ENCODE data around the gene GPR171.

The GPR171 gene

DNA sequence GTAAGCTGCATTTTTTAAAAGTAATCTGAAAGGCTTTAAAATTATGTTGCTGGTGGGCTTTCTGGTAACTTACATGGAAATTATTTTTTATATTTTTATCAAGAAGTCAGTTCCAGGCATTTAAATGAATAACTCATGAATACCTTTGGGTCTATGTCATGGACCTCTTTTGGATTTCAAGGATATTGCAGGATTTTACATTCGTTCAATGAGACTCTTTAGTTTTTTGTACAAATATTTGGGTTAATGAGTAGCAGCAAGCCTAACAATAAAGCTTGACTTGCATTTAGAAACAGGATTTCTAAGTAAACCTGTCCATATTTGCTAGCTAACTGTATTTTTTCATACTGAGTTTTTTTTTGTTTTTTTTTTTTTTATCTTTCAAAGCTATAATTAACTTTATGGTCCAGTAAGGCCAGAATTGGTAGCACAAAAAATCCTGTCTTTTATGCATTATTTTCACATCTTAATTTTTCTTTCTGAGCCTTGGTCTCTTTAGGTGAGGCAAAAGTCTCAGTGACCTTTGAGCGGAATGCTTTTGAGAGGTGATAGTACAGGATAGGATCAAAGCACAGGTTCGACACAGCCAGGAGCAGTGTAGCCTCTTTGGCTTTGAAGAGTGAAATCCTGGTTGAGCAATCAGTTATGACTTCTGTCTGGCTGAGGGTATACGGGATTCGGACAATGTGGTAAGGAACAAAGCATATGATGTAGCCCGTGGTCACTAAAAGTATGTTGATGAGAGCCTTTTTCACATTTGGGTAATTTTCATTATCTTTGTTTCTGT is 4.8 kb downstream of the GPR171 start:
- no peak overlapping the region for H3K9ac ChIP-seq (ENCODE audit: low read length in 2 of 2)
- H3K36me3 ChIP-seq (ENCODE audit: control insufficient read depth in 2 of 2, insufficient read depth in 2 of 2, low read length in 2 of 2), result no peaks in the 10 kb centered on the region
- H3K27me3 ChIP-seq (ENCODE audit: control insufficient read depth in 1 of 2, insufficient read depth in 2 of 2, low read length in 2 of 2), result no peaks in the 10 kb centered on the region
- no peak overlapping the region for H3K4me3 ChIP-seq (ENCODE audit: low read length in 2 of 2)
- H3K9me3 ChIP-seq (ENCODE audit: control insufficient read depth in 2 of 2, low read length in 2 of 2), result no peaks in the 10 kb centered on the region
- no peaks in the 10 kb centered on the region for H3K4me1 ChIP-seq (ENCODE audit: control insufficient read depth, insufficient read depth, low read length)
- H3K27ac ChIP-seq (ENCODE audit: low read length), result no peak overlapping the region

GRCh38 chr3:151197228-151197627 is 5.8 kb downstream of the GPR171 start:
- H3K4me1 ChIP-seq (ENCODE audit: control insufficient read depth, insufficient read depth, low read length), result no peaks in the 10 kb centered on the region
- no peak overlapping the region for H3K27ac ChIP-seq (ENCODE audit: low read length)
- H3K27me3 ChIP-seq (ENCODE audit: control insufficient read depth in 1 of 2, insufficient read depth in 2 of 2, low read length in 2 of 2), result no peaks in the 10 kb centered on the region
- no peak overlapping the region for H3K4me3 ChIP-seq (ENCODE audit: low read length in 2 of 2)
- no peaks in the 10 kb centered on the region for H3K9me3 ChIP-seq (ENCODE audit: control insufficient read depth in 2 of 2, low read length in 2 of 2)
- H3K9ac ChIP-seq (ENCODE audit: low read length in 2 of 2), result no peak overlapping the region
- no peaks in the 10 kb centered on the region for H3K36me3 ChIP-seq (ENCODE audit: control insufficient read depth in 2 of 2, insufficient read depth in 2 of 2, low read length in 2 of 2)

DNA sequence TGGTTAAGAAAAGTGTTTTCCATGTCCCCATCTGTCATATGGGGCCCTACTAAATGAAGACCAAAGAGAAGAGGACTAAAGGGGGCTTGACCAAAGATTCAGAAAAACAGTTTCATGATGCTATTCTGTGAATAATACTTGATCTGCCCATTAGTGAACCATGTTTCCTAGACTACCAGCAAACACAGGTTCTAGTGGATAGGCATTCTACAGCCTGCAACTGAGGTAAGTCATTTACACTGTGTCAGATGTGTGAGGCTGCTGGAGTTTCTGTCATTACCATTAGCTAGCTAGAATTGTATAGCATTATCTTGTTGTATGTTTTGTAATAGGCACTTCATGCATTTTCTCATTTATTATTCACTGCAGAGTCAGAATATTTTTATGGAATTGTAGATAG is 6.6 kb downstream of the GPR171 start:
- H3K27ac ChIP-seq (ENCODE audit: low read length), result no peak overlapping the region
- H3K9ac ChIP-seq (ENCODE audit: low read length in 2 of 2), result no peak overlapping the region
- no peak overlapping the region for H3K4me3 ChIP-seq (ENCODE audit: low read length in 2 of 2)
- H3K27me3 ChIP-seq (ENCODE audit: control insufficient read depth in 1 of 2, insufficient read depth in 2 of 2, low read length in 2 of 2), result no peaks in the 10 kb centered on the region
- no peaks in the 10 kb centered on the region for H3K4me1 ChIP-seq (ENCODE audit: control insufficient read depth, insufficient read depth, low read length)
- no peaks in the 10 kb centered on the region for H3K36me3 ChIP-seq (ENCODE audit: control insufficient read depth in 2 of 2, insufficient read depth in 2 of 2, low read length in 2 of 2)
- no peaks in the 10 kb centered on the region for H3K9me3 ChIP-seq (ENCODE audit: control insufficient read depth in 2 of 2, low read length in 2 of 2)

GRCh38 chr3:151195826-151196225 is 7.2 kb downstream of the GPR171 start:
- H3K4me3 ChIP-seq (ENCODE audit: low read length in 2 of 2), result no peak overlapping the region
- no peaks in the 10 kb centered on the region for H3K36me3 ChIP-seq (ENCODE audit: control insufficient read depth in 2 of 2, insufficient read depth in 2 of 2, low read length in 2 of 2)
- no peak overlapping the region for H3K27ac ChIP-seq (ENCODE audit: low read length)
- H3K9me3 ChIP-seq (ENCODE audit: control insufficient read depth in 2 of 2, low read length in 2 of 2), result no peaks in the 10 kb centered on the region
- H3K27me3 ChIP-seq (ENCODE audit: control insufficient read depth in 1 of 2, insufficient read depth in 2 of 2, low read length in 2 of 2), result no peaks in the 10 kb centered on the region
- H3K4me1 ChIP-seq (ENCODE audit: control insufficient read depth, insufficient read depth, low read length), result no peaks in the 10 kb centered on the region
- H3K9ac ChIP-seq (ENCODE audit: low read length in 2 of 2), result no peak overlapping the region

- Histone ChIP-seq H3K9ac (ENCODE audit: low read length in 2 of 2) (no peak overlapping the region), H3K36me3 (ENCODE audit: control insufficient read depth in 2 of 2, insufficient read depth in 2 of 2, low read length in 2 of 2) (peaks cover 0 to 2% of the 10 kb centered on the region in 2 donors), H3K4me3 (ENCODE audit: low read length in 2 of 2) (no peak overlapping the region), H3K27me3 (ENCODE audit: control insufficient read depth in 1 of 2, insufficient read depth in 2 of 2, low read length in 2 of 2) (no peaks in the 10 kb centered on the region), H3K27ac (ENCODE audit: low read length) (no peak overlapping the region), H3K9me3 (ENCODE audit: control insufficient read depth in 2 of 2, low read length in 2 of 2) (no peaks in the 10 kb centered on the region), H3K4me1 (ENCODE audit: control insufficient read depth, insufficient read depth, low read length) (no peaks in the 10 kb centered on the region)
Observed at GRCh38 chr3:151192545-151192944, 10.5 kb downstream of the GPR171 start.

DNA sequence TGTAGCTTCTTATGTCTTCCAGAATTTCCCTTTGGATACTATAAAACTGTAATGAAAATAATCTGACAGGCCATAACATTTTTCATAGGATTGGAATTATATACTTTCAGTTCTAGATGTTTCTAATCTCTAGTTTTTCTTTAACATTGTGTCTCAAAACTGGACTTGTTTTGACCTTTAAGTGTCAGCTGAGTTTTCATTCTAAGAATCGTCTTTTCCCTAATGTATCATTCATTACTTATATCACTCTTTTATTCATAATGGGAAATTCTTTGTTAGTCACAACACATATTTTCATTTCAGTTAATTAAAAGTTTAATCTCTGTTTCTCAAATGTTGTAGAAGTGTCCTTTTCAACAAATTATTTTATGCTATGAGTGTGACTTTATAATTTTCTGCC is 11.9 kb downstream of the GPR171 start:
- H3K9ac ChIP-seq (ENCODE audit: low read length in 2 of 2), result no peak overlapping the region
- no peaks in the 10 kb centered on the region for H3K4me1 ChIP-seq (ENCODE audit: control insufficient read depth, insufficient read depth, low read length)
- H3K9me3 ChIP-seq (ENCODE audit: control insufficient read depth in 2 of 2, low read length in 2 of 2), result no peaks in the 10 kb centered on the region
- no peaks in the 10 kb centered on the region for H3K27me3 ChIP-seq (ENCODE audit: control insufficient read depth in 1 of 2, insufficient read depth in 2 of 2, low read length in 2 of 2)
- H3K36me3 ChIP-seq (ENCODE audit: control insufficient read depth in 2 of 2, insufficient read depth in 2 of 2, low read length in 2 of 2), result peaks cover 0 to 2% of the 10 kb centered on the region in 2 donors
- H3K27ac ChIP-seq (ENCODE audit: low read length), result no peak overlapping the region
- H3K4me3 ChIP-seq (ENCODE audit: low read length in 2 of 2), result no peak overlapping the region

- no peak overlapping the region for H3K9ac ChIP-seq (ENCODE audit: low read length in 2 of 2)
- H3K9me3 ChIP-seq (ENCODE audit: control insufficient read depth in 2 of 2, low read length in 2 of 2), result no peaks in the 10 kb centered on the region
- no peak overlapping the region for H3K4me3 ChIP-seq (ENCODE audit: low read length in 2 of 2)
- H3K27me3 ChIP-seq (ENCODE audit: control insufficient read depth in 1 of 2, insufficient read depth in 2 of 2, low read length in 2 of 2), result no peaks in the 10 kb centered on the region
- H3K27ac ChIP-seq (ENCODE audit: low read length), result no peak overlapping the region
- H3K4me1 ChIP-seq (ENCODE audit: control insufficient read depth, insufficient read depth, low read length), result no peaks in the 10 kb centered on the region
- no peaks in the 10 kb centered on the region for H3K36me3 ChIP-seq (ENCODE audit: control insufficient read depth in 2 of 2, insufficient read depth in 2 of 2, low read length in 2 of 2)
Observed at GRCh38 chr3:151183265-151183671, 19.7 kb downstream of the GPR171 start.

DNA sequence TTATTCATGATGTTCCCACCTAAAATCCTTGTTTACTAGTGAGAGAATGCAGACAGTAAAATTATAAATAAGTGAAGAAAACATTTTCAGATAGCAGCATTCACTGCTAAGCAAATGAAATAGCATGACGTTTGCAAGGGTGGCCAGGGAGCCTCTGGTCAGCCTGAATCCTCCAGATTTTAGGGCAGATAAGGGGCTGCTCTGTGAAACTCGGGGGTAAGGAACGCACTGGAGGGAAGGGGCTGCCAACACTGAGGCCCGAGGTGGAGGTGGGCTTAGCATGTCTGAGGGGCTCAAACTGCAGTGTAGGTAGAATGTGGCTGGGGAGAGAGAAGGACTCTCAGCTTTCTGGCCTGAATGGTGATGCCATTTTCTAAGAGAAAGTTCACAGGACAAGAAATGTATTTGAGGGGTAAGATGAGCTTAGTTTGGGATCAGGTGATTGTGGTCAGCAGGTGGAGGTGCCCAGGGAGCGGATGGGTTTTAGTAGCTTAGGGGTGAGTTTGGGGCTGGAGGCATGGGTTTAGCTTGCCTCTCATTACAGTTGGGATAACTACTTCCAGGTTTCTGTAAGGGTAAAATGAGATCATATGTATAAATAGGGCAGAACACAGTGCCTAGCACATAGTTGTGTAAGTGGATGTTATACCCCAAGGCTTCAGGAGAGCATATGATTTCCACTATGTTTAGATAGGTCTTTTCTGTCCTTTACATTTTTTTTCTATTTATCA is 20.5 kb downstream of the GPR171 start:
- Histone ChIP-seq H3K27me3 (ENCODE audit: control insufficient read depth in 1 of 2, insufficient read depth in 2 of 2, low read length in 2 of 2) (no peaks in the 10 kb centered on the region), H3K4me3 (ENCODE audit: low read length in 2 of 2) (no peak overlapping the region), H3K27ac (ENCODE audit: low read length) (no peak overlapping the region), H3K4me1 (ENCODE audit: control insufficient read depth, insufficient read depth, low read length) (no peaks in the 10 kb centered on the region), H3K9me3 (ENCODE audit: control insufficient read depth in 2 of 2, low read length in 2 of 2) (no peaks in the 10 kb centered on the region), H3K9ac (ENCODE audit: low read length in 2 of 2) (no peak overlapping the region), H3K36me3 (ENCODE audit: control insufficient read depth in 2 of 2, insufficient read depth in 2 of 2, low read length in 2 of 2) (no peaks in the 10 kb centered on the region)

DNA sequence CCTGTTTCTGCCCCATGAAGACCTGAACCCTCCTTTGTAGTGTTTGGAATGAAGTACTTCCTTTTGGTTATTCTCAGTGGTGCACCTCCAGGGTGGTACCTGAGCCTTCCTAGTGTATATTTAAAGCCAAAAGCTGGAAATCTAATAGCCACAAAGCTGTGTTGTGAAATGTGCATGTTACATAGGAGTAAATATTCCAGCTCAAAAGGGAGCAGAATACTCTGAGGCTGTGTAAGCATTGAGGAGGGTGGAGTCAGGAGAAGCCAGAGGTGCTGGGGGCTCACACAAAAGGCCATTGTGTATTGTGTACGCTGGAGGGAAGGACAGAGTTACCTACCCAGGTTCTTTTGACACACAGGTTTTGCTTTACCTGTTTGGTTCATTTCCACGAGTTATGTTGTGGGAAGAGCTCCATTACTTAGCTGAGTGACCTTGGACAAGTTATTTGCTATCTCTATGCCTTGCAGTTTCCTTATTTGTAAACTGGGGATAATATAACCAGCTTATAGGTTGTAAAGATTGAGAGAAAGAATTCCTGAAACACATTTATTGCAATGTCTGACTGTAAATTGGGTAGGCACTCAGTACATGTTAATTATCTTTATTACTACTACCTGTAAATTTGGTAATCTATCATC is 24.7 kb downstream of the GPR171 start:
- no peak overlapping the region for H3K9ac ChIP-seq (ENCODE audit: low read length in 2 of 2)
- no peaks in the 10 kb centered on the region for H3K36me3 ChIP-seq (ENCODE audit: control insufficient read depth in 2 of 2, insufficient read depth in 2 of 2, low read length in 2 of 2)
- no peaks in the 10 kb centered on the region for H3K4me1 ChIP-seq (ENCODE audit: control insufficient read depth, insufficient read depth, low read length)
- no peak overlapping the region for H3K27ac ChIP-seq (ENCODE audit: low read length)
- H3K9me3 ChIP-seq (ENCODE audit: control insufficient read depth in 2 of 2, low read length in 2 of 2), result no peaks in the 10 kb centered on the region
- no peaks in the 10 kb centered on the region for H3K27me3 ChIP-seq (ENCODE audit: control insufficient read depth in 1 of 2, insufficient read depth in 2 of 2, low read length in 2 of 2)
- H3K4me3 ChIP-seq (ENCODE audit: low read length in 2 of 2), result no peak overlapping the region

DNA sequence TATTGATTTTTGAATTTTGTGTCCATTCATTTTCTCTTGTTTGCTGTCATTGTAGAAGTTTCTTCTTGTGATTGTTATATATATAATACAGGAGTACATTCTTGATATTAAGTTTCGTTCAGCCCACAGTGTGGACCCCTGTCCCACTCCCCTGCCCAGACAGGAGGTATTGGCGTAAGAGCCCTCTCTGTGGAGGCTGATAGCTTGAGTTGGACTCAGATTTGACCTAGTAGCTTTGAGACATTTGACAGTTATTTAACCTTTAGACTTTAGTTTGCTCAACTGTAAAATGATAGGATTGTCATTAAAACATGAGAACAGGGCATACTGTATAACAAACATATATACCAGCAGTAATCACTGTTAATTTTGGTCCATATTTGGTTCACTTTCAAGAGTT is 27.1 kb downstream of the GPR171 start:
- Histone ChIP-seq H3K4me3 (ENCODE audit: low read length in 2 of 2) (no peak overlapping the region), H3K36me3 (ENCODE audit: control insufficient read depth in 2 of 2, insufficient read depth in 2 of 2, low read length in 2 of 2) (no peaks in the 10 kb centered on the region), H3K27ac (ENCODE audit: low read length) (no peak overlapping the region), H3K9ac (ENCODE audit: low read length in 2 of 2) (no peak overlapping the region), H3K27me3 (ENCODE audit: control insufficient read depth in 1 of 2, insufficient read depth in 2 of 2, low read length in 2 of 2) (no peaks in the 10 kb centered on the region), H3K4me1 (ENCODE audit: control insufficient read depth, insufficient read depth, low read length) (no peaks in the 10 kb centered on the region), H3K9me3 (ENCODE audit: control insufficient read depth in 2 of 2, low read length in 2 of 2) (no peaks in the 10 kb centered on the region)

GRCh38 chr3:151174351-151174750 is 28.7 kb downstream of the GPR171 start:
- H3K9me3 ChIP-seq (ENCODE audit: control insufficient read depth in 2 of 2, low read length in 2 of 2), result no peaks in the 10 kb centered on the region
- H3K9ac ChIP-seq (ENCODE audit: low read length in 2 of 2), result no peak overlapping the region
- H3K36me3 ChIP-seq (ENCODE audit: control insufficient read depth in 2 of 2, insufficient read depth in 2 of 2, low read length in 2 of 2), result no peaks in the 10 kb centered on the region
- no peaks in the 10 kb centered on the region for H3K27me3 ChIP-seq (ENCODE audit: control insufficient read depth in 1 of 2, insufficient read depth in 2 of 2, low read length in 2 of 2)
- no peaks in the 10 kb centered on the region for H3K4me1 ChIP-seq (ENCODE audit: control insufficient read depth, insufficient read depth, low read length)
- H3K27ac ChIP-seq (ENCODE audit: low read length), result no peak overlapping the region
- H3K4me3 ChIP-seq (ENCODE audit: low read length in 2 of 2), result no peak overlapping the region

All from stomach smooth muscle (tissue), 2 donors.